Measurements from ENCODE around the gene MYRIP.

DNA sequence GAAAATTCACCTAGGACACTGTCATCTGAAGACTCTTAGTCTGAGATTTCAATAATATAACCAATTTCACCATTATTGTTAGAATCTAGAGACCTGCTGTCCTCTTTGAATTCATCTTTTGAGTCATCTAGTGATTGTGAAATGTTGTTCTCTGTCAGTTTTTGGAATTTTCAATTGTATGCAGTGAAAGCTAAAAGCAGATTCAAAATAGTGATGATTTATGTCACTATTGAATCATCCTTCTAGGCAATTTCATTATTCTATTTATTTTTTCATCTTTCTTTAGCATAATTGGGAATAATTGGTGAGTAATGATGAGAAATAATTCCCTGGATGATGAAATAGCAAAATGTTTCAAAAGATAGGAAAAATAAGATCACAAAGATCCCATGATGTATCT is 398.4 kb downstream of the MYRIP start:
- TF ChIP-seq, protein P1, sequence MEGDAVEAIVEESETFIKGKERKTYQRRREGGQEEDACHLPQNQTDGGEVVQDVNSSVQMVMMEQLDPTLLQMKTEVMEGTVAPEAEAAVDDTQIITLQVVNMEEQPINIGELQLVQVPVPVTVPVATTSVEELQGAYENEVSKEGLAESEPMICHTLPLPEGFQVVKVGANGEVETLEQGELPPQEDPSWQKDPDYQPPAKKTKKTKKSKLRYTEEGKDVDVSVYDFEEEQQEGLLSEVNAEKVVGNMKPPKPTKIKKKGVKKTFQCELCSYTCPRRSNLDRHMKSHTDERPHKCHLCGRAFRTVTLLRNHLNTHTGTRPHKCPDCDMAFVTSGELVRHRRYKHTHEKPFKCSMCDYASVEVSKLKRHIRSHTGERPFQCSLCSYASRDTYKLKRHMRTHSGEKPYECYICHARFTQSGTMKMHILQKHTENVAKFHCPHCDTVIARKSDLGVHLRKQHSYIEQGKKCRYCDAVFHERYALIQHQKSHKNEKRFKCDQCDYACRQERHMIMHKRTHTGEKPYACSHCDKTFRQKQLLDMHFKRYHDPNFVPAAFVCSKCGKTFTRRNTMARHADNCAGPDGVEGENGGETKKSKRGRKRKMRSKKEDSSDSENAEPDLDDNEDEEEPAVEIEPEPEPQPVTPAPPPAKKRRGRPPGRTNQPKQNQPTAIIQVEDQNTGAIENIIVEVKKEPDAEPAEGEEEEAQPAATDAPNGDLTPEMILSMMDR (conservative IDR thresholded peaks at IDR 0.05): no peak
- TF ChIP-seq ZFX (IDR thresholded peaks at IDR 0.05): no peak

All from C4-2B (cell line).